ENCODE results near the gene MYBPC3.
"Not testable (repeated sequence)": the region's sequence is repeated elsewhere in the genome, so short reads cannot be mapped to it uniquely, and the experiment has no call there.

Gene MYBPC3

DNA sequence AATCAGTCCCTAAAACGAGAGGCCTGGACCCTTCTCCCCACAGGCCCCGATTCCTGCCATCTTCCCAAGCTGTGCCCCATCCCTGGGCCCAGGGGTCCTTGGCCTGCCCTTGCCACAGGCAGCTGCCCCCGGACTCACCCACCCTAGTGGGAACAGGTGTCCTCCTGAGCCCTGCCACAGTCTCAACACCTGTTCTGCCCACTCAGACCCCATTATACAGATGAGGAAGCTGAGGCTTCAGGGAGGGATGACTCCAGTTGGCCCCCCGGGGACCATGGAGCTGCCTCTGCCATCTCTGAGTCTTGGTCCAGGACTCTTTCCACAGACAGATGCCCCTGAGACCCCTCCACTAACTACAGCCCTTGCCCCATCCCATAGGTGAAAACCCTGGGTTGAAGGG lies 15.9 kb downstream of the MYBPC3 start:
- H3K4me3 ChIP-seq (ENCODE audit: control insufficient read depth, low read depth, low read length) = no peak overlapping the region
- no peak for DNase-seq (ENCODE audit: low read depth)
- TF ChIP-seq, protein P1, sequence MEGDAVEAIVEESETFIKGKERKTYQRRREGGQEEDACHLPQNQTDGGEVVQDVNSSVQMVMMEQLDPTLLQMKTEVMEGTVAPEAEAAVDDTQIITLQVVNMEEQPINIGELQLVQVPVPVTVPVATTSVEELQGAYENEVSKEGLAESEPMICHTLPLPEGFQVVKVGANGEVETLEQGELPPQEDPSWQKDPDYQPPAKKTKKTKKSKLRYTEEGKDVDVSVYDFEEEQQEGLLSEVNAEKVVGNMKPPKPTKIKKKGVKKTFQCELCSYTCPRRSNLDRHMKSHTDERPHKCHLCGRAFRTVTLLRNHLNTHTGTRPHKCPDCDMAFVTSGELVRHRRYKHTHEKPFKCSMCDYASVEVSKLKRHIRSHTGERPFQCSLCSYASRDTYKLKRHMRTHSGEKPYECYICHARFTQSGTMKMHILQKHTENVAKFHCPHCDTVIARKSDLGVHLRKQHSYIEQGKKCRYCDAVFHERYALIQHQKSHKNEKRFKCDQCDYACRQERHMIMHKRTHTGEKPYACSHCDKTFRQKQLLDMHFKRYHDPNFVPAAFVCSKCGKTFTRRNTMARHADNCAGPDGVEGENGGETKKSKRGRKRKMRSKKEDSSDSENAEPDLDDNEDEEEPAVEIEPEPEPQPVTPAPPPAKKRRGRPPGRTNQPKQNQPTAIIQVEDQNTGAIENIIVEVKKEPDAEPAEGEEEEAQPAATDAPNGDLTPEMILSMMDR (IDR thresholded peaks at IDR 0.05; ENCODE audit: control insufficient read depth, insufficient read depth, low read depth, low read length, missing control alignments) = no peak

DNA sequence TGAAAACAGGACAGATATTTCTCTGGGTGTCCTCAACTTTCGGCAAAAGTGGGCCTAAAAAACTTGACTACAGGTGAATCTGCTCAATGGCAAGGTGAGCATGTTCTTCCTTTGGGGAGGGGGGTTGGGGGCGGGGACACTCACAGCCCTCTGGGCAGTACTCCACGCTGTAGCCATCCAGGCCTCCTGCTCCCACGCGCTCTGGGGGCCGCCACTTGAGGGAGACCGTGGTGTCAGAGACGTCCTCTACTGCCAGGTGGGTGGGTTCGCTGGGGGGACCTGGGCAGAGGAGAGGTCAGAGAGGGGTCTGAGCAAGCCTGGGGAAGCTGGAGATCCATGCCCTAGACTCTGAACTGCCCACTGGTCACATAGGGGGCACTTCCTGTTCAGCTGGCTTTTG lies 16.8 kb downstream of the MYBPC3 start:
- no peak for DNase-seq (ENCODE audit: low read depth)
- no peak overlapping the region for H3K4me3 ChIP-seq (ENCODE audit: control insufficient read depth, low read depth, low read length)

DNA sequence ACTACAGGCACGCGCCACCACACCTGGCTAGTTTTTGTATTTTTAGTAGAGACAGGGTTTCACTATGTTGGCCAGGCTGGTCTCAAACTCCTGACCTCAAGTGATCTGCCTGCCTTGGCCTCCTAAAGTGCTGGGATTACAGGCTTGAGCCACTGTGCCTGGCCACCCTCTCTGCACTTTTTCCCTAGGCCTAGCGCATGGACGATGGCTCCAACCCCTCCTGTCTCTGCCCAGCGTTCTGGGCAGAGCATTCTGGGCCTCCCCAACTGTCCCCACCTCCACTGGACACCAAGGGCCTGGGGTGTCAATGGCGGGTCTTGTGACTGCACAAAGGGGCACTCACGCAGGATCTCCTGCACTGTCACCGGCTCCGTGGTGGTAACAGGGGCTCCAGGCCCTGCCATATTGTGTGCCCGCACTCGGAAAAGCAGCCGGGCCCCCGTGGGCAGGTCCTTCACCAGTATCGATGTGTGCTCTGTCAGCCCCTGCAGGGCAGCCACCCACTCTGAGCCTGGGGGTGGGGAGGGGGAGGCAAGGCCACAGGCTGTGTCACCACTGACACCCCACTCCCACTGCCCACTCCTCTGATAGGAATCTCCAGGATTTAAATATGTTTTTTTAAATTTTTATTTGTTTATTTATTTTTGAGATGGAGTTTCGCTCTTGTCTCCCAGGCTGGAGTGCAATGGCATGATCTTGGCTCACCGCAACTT lies 17.6 kb downstream of the MYBPC3 start:
- not testable (repeated sequence) for H3K4me3 ChIP-seq (ENCODE audit: control insufficient read depth, low read depth, low read length); DNase-seq (ENCODE audit: low read depth)

More for the DNA sequence above, 16.8 kb downstream of the MYBPC3 start:
- TF ChIP-seq, protein P1 (IDR thresholded peaks at IDR 0.05; ENCODE audit: control insufficient read depth, insufficient read depth, low read depth, low read length, missing control alignments) = no peak

DNA sequence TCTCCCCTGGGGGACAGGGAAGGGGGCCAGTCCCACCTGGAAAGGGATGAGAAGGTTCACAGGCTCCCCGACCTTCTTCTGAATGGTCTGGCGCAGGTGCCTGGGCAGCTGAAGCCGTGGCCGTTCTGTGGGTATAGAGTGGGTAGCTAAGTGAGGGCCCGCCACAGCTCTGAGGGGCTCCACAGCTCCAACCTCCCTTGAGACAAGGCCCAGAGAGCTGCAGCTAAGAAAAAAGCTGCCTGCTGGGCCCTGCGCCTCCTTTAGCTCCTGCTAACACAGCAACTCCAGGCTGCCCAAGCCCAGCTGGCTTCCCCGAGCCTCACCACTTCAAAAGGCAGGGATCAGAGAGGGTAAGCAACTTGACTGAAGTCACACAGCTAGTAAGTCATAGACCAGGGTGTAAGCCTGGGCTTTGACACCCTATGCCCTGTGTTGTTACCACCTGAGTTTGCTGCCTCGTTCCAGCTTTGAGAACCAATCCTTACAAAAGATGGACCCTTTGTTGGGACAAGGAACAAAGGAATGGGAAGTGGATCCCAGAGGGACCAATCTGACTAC lies 18.5 kb downstream of the MYBPC3 start:
- TF ChIP-seq, protein P1 (IDR thresholded peaks at IDR 0.05; ENCODE audit: control insufficient read depth, insufficient read depth, low read depth, low read length, missing control alignments) = no peak
- no peak for DNase-seq (ENCODE audit: low read depth)
- no peak overlapping the region for H3K4me3 ChIP-seq (ENCODE audit: control insufficient read depth, low read depth, low read length)

DNA sequence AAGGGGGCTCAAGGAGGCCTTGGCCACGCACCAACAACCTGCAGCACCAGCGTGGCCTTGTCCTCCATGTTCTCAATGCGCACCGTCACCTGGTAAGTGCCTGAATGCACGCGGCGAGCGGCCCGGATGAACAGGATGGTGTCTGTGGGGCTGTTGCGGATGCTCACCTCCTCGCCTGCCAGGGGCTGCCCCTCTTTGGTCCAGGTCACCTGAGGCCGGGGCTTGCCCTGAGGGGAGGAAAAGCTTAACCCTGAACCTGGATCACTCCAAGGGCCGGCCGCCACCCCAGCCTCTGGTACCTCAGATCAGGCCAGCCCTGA lies 19.0 kb downstream of the MYBPC3 start:
- H3K4me3 ChIP-seq (ENCODE audit: control insufficient read depth, low read depth, low read length) = no peak overlapping the region
- TF ChIP-seq, protein P1 (IDR thresholded peaks at IDR 0.05; ENCODE audit: control insufficient read depth, insufficient read depth, low read depth, low read length, missing control alignments) = no peak

DNA sequence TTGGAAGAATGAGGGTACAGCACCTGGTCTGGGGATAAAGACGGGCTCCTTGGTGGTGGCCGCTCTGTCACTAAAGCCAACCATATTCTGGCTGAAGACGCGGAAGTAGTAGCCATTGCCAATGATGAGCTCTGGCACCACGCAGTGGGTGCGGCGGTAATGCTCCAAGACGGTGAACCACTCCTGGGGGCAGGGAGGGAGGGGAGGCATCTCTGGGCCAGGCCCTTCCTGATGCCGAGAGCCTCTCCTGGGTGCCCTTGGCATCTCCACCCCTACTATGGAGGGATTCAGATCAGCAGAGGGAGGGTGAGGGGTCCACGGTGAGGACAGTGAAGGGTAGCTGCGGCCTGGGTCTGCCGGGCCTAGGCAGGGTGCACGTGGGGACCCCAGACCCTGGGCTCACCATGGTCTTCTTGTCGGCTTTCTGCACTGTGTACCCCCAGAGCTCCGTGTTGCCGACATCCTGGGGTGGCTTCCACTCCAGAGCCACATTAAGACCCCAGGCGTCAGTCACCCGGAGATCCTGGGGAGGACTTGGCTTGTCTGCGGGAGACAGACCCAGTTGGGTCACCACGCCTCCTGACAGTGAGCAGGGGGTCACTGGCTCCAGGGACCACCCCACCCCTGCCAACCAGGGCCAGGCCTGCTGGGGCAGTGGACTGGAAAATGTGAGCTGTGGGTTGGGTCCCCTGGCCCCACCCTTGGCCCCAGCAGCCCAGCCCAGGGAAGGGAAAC lies 19.5 kb downstream of the MYBPC3 start:
- TF ChIP-seq, protein P1 (IDR thresholded peaks at IDR 0.05; ENCODE audit: control insufficient read depth, insufficient read depth, low read depth, low read length, missing control alignments) = no peak
- no peak overlapping the region for H3K4me3 ChIP-seq (ENCODE audit: control insufficient read depth, low read depth, low read length)
- DNase-seq (ENCODE audit: low read depth) = no peak

More for the DNA sequence above, 19.0 kb downstream of the MYBPC3 start:
- no peak for DNase-seq (ENCODE audit: low read depth)

DNA sequence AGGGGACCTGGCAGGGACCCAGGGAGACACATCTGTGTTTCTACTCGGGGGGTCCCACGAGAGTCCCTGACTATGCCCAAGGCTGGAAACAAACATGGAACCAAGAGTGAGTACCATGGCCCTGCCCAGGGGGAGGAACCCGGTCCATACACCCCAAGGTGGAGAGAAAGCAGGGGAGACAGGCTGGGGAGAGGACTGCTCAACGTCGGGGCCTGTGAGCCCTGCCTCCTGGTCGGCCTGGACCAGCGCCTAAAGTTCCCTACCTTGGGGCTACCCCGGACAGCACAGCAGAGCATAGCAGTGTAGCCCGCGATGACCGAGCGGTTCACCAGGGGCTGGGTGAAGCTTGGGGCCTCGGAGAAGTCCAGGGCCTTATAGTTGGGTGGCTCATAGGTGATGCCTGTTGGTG lies 20.2 kb downstream of the MYBPC3 start:
- no peak overlapping the region for H3K4me3 ChIP-seq (ENCODE audit: control insufficient read depth, low read depth, low read length)
- TF ChIP-seq, protein P1 (IDR thresholded peaks at IDR 0.05; ENCODE audit: control insufficient read depth, insufficient read depth, low read depth, low read length, missing control alignments) = no peak
- DNase-seq (ENCODE audit: low read depth) = no peak
